ENCODE data around the gene TLE3. TPM values are rescaled to one million over a fixed set of nuclear protein-coding genes. Genes with fewer than 3 reads are reported as not detected.

The TLE3 gene
- total RNA-seq, 4 donors from 2014 or later = 130 to 176 (median 140) TPM

GRCh38 chr15:70121624-70122302, 24.0 kb upstream of the TLE3 start:
- DNase-seq = peak in 2 of 3 donors; percentile 31 to 69
- peak overlapping the region in 1 of 4 donors; percentile 20 for H3K27ac ChIP-seq
- H3K4me3 ChIP-seq = no peak overlapping the region
- H3K36me3 ChIP-seq = no peaks in the 10 kb centered on the region
- no peaks in the 10 kb centered on the region for H3K27me3 ChIP-seq
- no peaks in the 10 kb centered on the region for H3K9me3 ChIP-seq
- no peak for TF ChIP-seq POLR2A (IDR thresholded peaks at IDR 0.05)
- no peak for TF ChIP-seq CTCF (IDR thresholded peaks at IDR 0.05)
- H3K4me1 ChIP-seq = peaks cover 0 to 9% (median 3%) of the 10 kb centered on the region in 4 donors

GRCh38 chr15:70120958-70121623, 23.4 kb upstream of the TLE3 start:
- Histone ChIP-seq H3K4me1 (peaks cover 0 to 7% (median 3%) of the 10 kb centered on the region in 4 donors), H3K9me3 (no peaks in the 10 kb centered on the region), H3K27me3 (no peaks in the 10 kb centered on the region), H3K4me3 (no peak overlapping the region), H3K36me3 (no peaks in the 10 kb centered on the region), H3K27ac (peak overlapping the region in 2 of 4 donors; percentile 6 to 20)
- no peak for TF ChIP-seq POLR2A (IDR thresholded peaks at IDR 0.05)
- no peak for TF ChIP-seq CTCF (IDR thresholded peaks at IDR 0.05)
- no peak for DNase-seq

GRCh38 chr15:70119911-70120508, 22.3 kb upstream of the TLE3 start:
- no peak overlapping the region for H3K27ac ChIP-seq

GRCh38 chr15:70118599-70118998, 20.9 kb upstream of the TLE3 start:
- H3K27ac ChIP-seq = no peak overlapping the region
- no peak for TF ChIP-seq CTCF (IDR thresholded peaks at IDR 0.05)
- no peak for TF ChIP-seq POLR2A (IDR thresholded peaks at IDR 0.05)
- no peak overlapping the region for H3K4me3 ChIP-seq
- H3K4me1 ChIP-seq = peaks cover 0 to 7% (median 3%) of the 10 kb centered on the region in 4 donors
- H3K36me3 ChIP-seq = no peaks in the 10 kb centered on the region
- no peak for DNase-seq
- H3K27me3 ChIP-seq = no peaks in the 10 kb centered on the region
- no peaks in the 10 kb centered on the region for H3K9me3 ChIP-seq

More at GRCh38 chr15:70119911-70120508, 22.3 kb upstream of the TLE3 start:
- no peaks in the 10 kb centered on the region for H3K27me3 ChIP-seq
- no peaks in the 10 kb centered on the region for H3K9me3 ChIP-seq
- no peaks in the 10 kb centered on the region for H3K36me3 ChIP-seq
- H3K4me1 ChIP-seq = peaks cover 0 to 7% (median 3%) of the 10 kb centered on the region in 4 donors
- TF ChIP-seq POLR2A (IDR thresholded peaks at IDR 0.05) = no peak
- TF ChIP-seq CTCF (IDR thresholded peaks at IDR 0.05) = no peak
- no peak overlapping the region for H3K4me3 ChIP-seq
- no peak for DNase-seq

GRCh38 chr15:70116317-70116716, 18.6 kb upstream of the TLE3 start:
- no peak for DNase-seq
- Histone ChIP-seq H3K9me3 (no peaks in the 10 kb centered on the region), H3K4me1 (peaks cover 0 to 8% (median 0%) of the 10 kb centered on the region in 4 donors), H3K27me3 (no peaks in the 10 kb centered on the region), H3K36me3 (no peaks in the 10 kb centered on the region), H3K4me3 (no peak overlapping the region), H3K27ac (no peak overlapping the region)
- TF ChIP-seq POLR2A (IDR thresholded peaks at IDR 0.05) (no peak), CTCF (IDR thresholded peaks at IDR 0.05) (no peak)

Measured in Peyer's patch (tissue), 4 donors.